T-helper 17 cell (primary cell): ENCODE data around the gene CUBN. TPM values are rescaled to one million over a fixed set of nuclear protein-coding genes. Genes with fewer than 3 reads are reported as not detected.

Experiments used
- ATAC-seq: fragments of 150-1000 bp; cut with Tn5 transposase; 2 replicates; pipeline ENCODE4 v1.10.0; 2021; ENCODE audit warnings: mild to moderate bottlenecking, moderate library complexity
- DNase-seq, 3 donors: peaks; one replicate each; pipeline versions ENCODE4 v3.0.0 to v3.0.0-alpha.2; 2020 to 2021
- H3K9me3 ChIP-seq: one replicate; pipeline ENCODE4 v1.7.0; 2013; ENCODE audit warnings: low read length, mild to moderate bottlenecking; ENCODE audit not compliant: control insufficient read depth, poor library complexity, severe bottlenecking
- H3K27ac Mint-ChIP-seq: one replicate; pipeline ENCODE4 v1.8.0; 2022; ENCODE audit warnings: mild to moderate bottlenecking, moderate library complexity, mixed read lengths
- H3K27me3 Mint-ChIP-seq: one replicate; pipeline ENCODE4 v1.8.0; 2022; ENCODE audit warnings: mixed read lengths
- H3K36me3 Mint-ChIP-seq: one replicate; pipeline ENCODE4 v1.8.0; 2022; ENCODE audit warnings: low read depth, mixed read lengths
- H3K4me1 Mint-ChIP-seq: one replicate; pipeline ENCODE4 v1.8.0; 2022; ENCODE audit warnings: mild to moderate bottlenecking, mixed read lengths
- H3K4me3 Mint-ChIP-seq: one replicate; pipeline ENCODE4 v1.8.0; 2022; ENCODE audit warnings: mild to moderate bottlenecking, moderate library complexity, mixed read lengths
- total RNA-seq, 4 donors: library from RNA in 2 of 4; stranded (reverse) in 2 of 4; gene quantifications; one replicate each; pipeline ENCODE4 v1.2.3 and lab custom pipeline; 2022 to 2026

Gene CUBN
- total RNA-seq, 2 donors from 2014 or later, result 3.1 to 5.3 TPM

DNA sequence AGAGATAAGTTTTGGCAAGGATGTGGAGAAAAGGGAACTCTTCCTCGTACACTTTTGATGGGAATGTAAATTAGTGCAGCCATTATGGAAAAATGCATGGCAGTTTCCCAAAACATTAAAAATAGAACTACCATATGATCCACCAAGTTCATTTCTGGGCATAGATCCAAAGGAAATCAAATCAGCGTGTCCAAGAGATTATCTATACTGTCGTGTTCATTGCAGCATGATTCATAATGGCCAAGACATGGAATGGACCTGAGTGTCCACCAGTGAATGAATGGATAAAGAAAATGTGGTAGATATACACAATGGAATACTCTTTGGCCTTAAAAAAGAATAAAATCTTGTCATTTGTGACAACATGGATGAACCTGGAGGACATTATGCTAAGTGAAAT lies 242.0 kb downstream of the CUBN start:
- Mint-ChIP-seq H3K4me1 (peaks cover 8% of the 10 kb centered on the region), H3K36me3 (peaks cover 6% of the 10 kb centered on the region), H3K4me3 (no peak overlapping the region), H3K27me3 (peaks cover 6% of the 10 kb centered on the region), H3K27ac (no peak overlapping the region)
- DNase-seq (no peak), ATAC-seq (no peak)
- H3K9me3 ChIP-seq, result no peaks in the 10 kb centered on the region

DNA sequence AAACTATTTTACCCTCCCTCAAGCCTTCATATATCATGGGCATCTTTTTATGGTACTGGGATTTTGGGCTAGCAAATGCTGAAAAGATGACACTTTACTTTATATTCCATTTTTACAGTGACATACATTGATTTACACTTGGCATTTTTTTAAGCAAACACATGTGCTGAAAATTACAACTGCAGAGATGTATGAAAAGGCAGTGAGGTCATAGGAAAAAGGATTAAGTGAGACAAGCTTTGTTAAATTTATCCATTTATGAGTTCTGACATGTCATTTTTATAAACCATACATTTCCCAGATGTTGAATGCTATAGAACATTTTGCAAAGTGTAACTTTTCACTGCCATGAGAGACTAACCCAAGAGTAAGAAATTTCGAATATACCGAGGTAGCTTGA lies 243.6 kb downstream of the CUBN start:
- no peak for DNase-seq
- ATAC-seq, result no peak

DNA sequence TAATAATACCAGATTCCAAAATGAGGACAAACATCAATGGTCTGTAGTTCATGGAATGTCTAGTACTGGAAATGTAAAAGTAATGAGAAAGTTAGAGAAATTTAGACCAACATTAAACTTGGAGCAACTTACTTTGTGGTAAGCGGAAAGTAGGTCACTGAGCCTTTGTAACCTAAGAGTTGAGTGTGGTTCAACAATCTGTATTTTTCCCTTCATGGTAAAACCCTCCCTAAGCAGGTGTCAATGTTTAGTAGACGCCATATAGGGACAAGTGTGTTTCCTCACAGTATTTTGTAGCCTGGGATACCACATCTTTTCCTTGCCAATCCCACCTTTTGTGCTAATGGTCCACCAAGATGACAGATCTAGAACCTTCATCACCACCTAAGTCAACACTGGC lies 245.1 kb downstream of the CUBN start:
- ATAC-seq (peak; percentile 91), DNase-seq (no peak)

More for the DNA sequence above, 243.6 kb downstream of the CUBN start:
- Mint-ChIP-seq H3K4me1 (peaks cover 2% of the 10 kb centered on the region), H3K36me3 (peaks cover 6% of the 10 kb centered on the region), H3K27ac (no peak overlapping the region), H3K27me3 (peaks cover 6% of the 10 kb centered on the region), H3K4me3 (no peak overlapping the region)
- H3K9me3 ChIP-seq, result no peaks in the 10 kb centered on the region

DNA sequence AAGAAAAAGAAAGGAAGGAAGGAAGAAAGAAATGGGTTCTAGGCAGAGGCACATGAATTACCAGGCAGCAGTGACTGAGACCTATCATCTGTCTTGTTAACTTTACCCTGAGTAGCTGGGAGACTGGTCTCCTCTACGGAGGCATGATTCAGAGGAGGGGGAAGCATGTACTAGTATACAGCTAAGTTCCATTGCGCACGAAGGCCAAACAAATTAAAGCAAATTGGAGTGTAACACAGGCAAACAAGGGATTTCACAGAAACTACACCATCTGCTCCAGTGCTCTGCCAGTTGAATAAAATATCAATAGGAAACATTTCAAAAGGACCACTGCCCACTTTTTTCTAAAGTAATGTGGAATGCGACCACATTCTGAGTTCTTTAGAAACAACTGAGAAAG lies 246.5 kb downstream of the CUBN start:
- no peaks in the 10 kb centered on the region for H3K27me3 Mint-ChIP-seq
- no peak for DNase-seq
- ATAC-seq, result no peak
- H3K27ac Mint-ChIP-seq, result no peak overlapping the region
- no peaks in the 10 kb centered on the region for H3K4me1 Mint-ChIP-seq
- no peaks in the 10 kb centered on the region for H3K9me3 ChIP-seq
- no peak overlapping the region for H3K4me3 Mint-ChIP-seq
- peaks cover 3% of the 10 kb centered on the region for H3K36me3 Mint-ChIP-seq

More for the DNA sequence above, 245.1 kb downstream of the CUBN start:
- H3K4me3 Mint-ChIP-seq, result no peak overlapping the region
- H3K27me3 Mint-ChIP-seq, result peaks cover 5% of the 10 kb centered on the region
- H3K36me3 Mint-ChIP-seq, result peaks cover 6% of the 10 kb centered on the region
- H3K4me1 Mint-ChIP-seq, result peaks cover 2% of the 10 kb centered on the region
- no peaks in the 10 kb centered on the region for H3K9me3 ChIP-seq
- peak overlapping the region; percentile 53 for H3K27ac Mint-ChIP-seq

DNA sequence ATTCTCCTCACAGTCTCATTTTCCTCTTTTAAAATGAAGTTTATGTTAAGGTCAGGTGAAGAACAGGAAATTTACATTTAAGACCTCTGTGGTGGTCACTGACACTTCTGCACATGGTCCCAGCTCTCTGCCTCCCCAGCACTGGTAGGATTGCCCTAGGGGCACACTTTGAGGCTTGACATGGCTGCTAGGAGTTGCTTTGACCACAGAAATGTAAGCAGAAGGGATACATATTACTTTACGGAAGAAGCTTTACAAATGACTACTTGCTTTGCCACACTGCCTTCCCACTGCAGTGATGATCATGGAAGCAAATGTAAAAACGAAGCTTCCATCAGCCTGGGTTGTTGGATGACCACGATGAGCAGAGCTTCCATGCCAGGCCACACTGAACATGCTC lies 259.3 kb downstream of the CUBN start:
- peaks cover 4% of the 10 kb centered on the region for H3K4me1 Mint-ChIP-seq
- ATAC-seq (no peak), DNase-seq (no peak)
- no peak overlapping the region for H3K4me3 Mint-ChIP-seq
- H3K27ac Mint-ChIP-seq, result no peak overlapping the region
- no peaks in the 10 kb centered on the region for H3K9me3 ChIP-seq
- H3K36me3 Mint-ChIP-seq, result peaks cover 2% of the 10 kb centered on the region
- peaks cover 4% of the 10 kb centered on the region for H3K27me3 Mint-ChIP-seq

DNA sequence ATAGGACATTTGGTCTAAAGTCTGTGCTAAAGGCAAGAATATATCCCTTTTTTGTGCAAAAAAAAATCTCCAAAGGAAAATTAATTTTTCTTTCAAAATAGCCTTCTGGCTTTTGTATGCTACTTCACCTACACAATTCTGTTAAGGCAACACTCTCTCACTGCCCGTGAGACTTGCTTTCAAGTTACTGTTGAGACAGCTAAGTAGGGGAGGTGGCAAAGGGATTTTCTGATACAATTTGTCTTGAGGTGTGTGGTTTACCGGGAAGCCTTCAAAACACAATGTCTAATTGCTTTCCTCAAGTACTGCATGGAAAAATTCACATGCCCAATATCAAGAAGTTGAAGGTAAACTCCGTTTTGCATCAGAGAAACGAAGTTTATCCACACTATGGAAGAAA lies 261.6 kb downstream of the CUBN start:
- no peak overlapping the region for H3K4me3 Mint-ChIP-seq
- ATAC-seq (no peak), DNase-seq (no peak)
- H3K9me3 ChIP-seq, result no peaks in the 10 kb centered on the region
- no peak overlapping the region for H3K27ac Mint-ChIP-seq
- H3K36me3 Mint-ChIP-seq, result no peaks in the 10 kb centered on the region
- peaks cover 4% of the 10 kb centered on the region for H3K27me3 Mint-ChIP-seq
- peaks cover 4% of the 10 kb centered on the region for H3K4me1 Mint-ChIP-seq

DNA sequence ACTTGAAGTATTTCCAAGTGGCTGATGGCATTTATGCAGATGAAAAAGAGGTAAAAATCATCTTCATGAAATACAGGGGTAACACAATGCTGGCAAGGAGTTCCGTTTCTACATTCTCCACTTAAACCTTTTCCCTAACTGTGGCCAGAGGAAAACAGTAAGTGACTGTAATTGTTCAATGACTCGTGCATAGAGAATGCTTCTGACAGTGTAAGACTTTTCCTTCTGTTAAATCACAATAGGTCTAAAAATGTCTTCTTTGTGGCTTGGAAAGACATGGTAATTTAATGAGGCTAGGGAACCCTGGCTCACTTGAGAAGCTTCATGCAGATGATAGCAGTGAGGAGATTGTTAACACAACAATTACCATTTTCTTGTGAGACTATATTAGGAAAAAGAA lies 262.1 kb downstream of the CUBN start:
- H3K27ac Mint-ChIP-seq, result no peak overlapping the region
- peaks cover under 1% of the 10 kb centered on the region for H3K4me1 Mint-ChIP-seq
- no peak for ATAC-seq
- no peaks in the 10 kb centered on the region for H3K9me3 ChIP-seq
- H3K36me3 Mint-ChIP-seq, result no peaks in the 10 kb centered on the region
- DNase-seq, result no peak
- no peak overlapping the region for H3K4me3 Mint-ChIP-seq
- H3K27me3 Mint-ChIP-seq, result peaks cover 4% of the 10 kb centered on the region

DNA sequence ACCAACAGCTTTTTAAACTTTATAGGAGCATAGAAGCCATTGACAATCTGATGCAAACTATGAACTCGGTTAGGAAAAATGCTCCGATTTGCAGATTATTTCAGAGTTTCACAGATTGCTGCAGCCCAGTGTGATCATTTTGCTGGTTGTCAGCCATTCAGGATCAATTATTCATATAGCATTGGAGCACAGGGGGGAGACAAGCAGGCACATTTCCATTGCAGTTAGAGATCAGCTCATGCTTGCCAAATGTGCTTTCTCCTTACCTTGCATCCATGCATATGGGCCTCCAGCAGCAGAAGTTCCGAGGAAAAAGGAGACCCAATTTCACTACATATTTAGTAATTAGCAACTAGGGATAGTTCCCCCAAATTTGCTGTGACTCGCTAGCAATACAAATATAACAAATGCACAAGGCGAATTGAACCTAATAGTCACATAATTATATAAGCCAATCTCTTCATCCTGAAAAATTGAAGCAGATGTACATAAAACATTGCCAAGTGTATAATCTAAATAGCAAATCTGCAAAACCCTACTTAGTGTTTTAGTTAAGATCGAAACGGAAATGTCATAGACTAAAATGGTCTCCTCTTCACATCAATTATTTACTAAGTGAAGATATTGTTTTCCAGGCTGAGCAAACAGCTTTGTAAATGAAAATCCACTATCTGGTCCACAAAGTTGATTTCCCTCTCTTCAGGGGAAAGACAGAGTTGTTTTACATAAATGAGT lies 262.9 kb downstream of the CUBN start:
- no peaks in the 10 kb centered on the region for H3K36me3 Mint-ChIP-seq
- H3K9me3 ChIP-seq, result no peaks in the 10 kb centered on the region
- DNase-seq (no peak), ATAC-seq (no peak)
- H3K27ac Mint-ChIP-seq, result no peak overlapping the region
- H3K4me3 Mint-ChIP-seq, result no peak overlapping the region
- no peaks in the 10 kb centered on the region for H3K4me1 Mint-ChIP-seq
- peaks cover 4% of the 10 kb centered on the region for H3K27me3 Mint-ChIP-seq

DNA sequence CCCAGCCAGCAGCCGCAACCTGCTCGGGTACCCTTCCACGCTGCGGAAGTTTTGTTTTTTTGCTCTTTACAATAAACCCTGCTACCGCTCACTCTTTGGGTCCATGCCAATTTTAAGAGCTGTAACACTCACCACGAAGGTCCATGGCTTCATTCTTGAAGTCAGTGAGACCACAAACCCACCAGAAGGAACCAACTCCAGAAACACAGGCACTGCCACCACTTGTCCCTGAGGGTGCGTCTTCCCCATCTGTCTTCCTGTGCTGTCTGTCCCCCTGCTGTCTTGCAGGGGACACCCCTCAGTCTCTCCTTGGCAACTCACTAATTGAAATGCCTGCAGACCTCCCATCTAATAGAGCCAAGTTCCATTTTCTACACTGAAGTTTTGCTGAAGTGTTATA lies 263.8 kb downstream of the CUBN start:
- DNase-seq (no peak), ATAC-seq (no peak)
- Mint-ChIP-seq H3K27ac (no peak overlapping the region), H3K36me3 (no peaks in the 10 kb centered on the region), H3K27me3 (peaks cover 4% of the 10 kb centered on the region), H3K4me3 (no peak overlapping the region), H3K4me1 (no peaks in the 10 kb centered on the region)
- no peaks in the 10 kb centered on the region for H3K9me3 ChIP-seq

DNA sequence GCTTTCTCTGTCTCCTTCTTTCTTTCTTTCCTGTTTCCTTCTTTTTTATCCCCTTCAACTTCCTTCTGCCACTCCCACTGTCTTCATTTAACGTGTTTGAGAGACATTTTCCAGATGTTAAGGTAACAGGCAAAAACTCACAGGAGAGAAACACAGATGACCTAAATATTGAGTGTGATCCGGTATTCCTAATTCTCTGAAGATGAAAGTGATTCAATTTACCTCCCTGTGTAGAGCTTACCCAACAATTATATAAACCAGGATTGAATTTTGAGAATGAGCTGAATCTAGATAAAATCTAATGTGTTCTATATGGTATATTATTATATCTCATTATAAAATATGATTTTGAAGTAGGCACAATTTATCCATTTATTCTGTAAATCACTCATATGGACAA lies 265.8 kb downstream of the CUBN start:
- Mint-ChIP-seq H3K4me3 (no peak overlapping the region), H3K27ac (no peak overlapping the region), H3K36me3 (peaks cover 4% of the 10 kb centered on the region), H3K27me3 (peaks cover 4% of the 10 kb centered on the region), H3K4me1 (no peaks in the 10 kb centered on the region)
- H3K9me3 ChIP-seq, result no peaks in the 10 kb centered on the region
- DNase-seq (no peak), ATAC-seq (no peak)

DNA sequence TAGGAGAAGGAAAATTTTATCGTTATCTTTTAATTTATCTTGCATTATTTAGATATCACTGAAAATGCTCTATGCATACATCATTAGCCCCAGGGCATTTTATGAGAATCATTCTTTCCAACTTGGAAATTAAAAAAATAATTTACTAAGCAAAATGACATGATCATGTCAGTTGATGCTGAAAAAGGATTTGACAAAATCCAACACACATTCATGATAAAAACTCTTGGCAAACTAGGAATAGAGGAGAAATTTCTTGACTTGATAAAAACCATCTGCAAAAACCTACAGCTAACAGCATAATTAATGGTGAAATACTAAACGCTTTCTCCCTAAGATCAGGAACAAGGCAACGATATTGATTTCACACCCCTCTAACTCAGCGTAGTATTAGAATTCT lies 272.2 kb downstream of the CUBN start:
- H3K9me3 ChIP-seq, result no peaks in the 10 kb centered on the region
- Mint-ChIP-seq H3K27ac (no peak overlapping the region), H3K4me1 (peaks cover 7% of the 10 kb centered on the region), H3K4me3 (no peak overlapping the region), H3K36me3 (peaks cover 4% of the 10 kb centered on the region), H3K27me3 (no peaks in the 10 kb centered on the region)
- DNase-seq, result no peak
- no peak for ATAC-seq

DNA sequence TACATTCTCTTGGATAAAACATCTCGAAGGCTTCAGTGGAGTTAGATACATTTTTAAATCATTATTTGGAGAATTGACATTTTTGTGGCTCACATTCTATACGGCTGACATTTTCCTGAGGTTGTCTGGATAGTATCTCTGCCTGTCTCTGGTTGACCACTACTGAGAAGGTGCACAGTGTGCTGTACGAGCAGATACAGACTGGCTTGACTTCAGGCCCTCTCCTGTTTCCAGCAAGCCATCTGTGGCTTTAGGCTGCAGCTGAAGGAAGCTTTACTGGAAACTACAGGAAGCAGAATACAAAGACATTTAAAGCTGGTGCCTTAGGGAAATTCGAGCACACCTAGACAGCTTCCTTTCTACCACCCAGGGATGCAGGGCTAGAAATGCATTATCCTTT lies 273.0 kb downstream of the CUBN start:
- ATAC-seq, result no peak
- no peak for DNase-seq
- Mint-ChIP-seq H3K4me1 (peaks cover 7% of the 10 kb centered on the region), H3K27ac (no peak overlapping the region), H3K36me3 (peaks cover 4% of the 10 kb centered on the region), H3K4me3 (no peak overlapping the region), H3K27me3 (no peaks in the 10 kb centered on the region)
- no peaks in the 10 kb centered on the region for H3K9me3 ChIP-seq

DNA sequence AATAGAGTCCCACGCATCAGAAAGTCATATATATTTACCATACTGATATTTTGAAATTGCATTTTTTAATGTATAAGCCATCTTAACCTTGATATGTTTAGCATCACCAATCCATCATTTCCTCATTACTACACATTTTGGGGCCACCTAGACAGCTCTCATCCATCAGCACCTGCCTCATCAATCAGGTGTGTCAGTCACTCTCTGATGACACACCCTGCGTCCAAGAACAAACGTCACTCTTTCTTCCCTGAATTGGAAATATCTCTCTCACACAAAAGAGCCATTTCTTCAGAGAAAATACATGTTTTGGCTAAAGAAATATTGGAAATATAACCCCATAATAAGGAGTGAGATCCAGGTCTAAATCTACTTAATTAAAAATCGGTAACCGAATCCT lies 273.5 kb downstream of the CUBN start:
- Mint-ChIP-seq H3K4me1 (peaks cover 7% of the 10 kb centered on the region), H3K4me3 (no peak overlapping the region), H3K27me3 (no peaks in the 10 kb centered on the region), H3K36me3 (peaks cover 4% of the 10 kb centered on the region), H3K27ac (no peak overlapping the region)
- no peaks in the 10 kb centered on the region for H3K9me3 ChIP-seq
- DNase-seq, result no peak
- ATAC-seq, result no peak

DNA sequence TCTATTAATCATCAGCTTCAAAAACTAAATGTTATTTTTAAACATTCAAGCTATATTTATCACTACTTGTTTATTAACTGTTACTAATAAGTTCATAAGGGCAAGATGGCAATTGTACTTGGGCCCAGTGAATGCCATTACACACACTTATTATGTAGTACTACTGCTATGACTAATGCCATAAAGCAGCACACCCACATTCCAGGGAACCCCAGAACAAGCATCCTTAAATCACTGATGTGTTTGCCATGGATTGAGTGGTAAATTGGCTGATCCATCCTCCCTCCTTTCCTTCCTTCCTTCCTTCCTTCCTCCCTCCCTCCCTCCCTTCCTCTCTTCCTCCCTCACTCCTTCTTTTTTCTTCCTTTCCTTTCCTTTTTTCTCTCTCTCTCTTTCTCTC lies 275.0 kb downstream of the CUBN start:
- no peak overlapping the region for H3K27ac Mint-ChIP-seq
- H3K9me3 ChIP-seq, result no peaks in the 10 kb centered on the region
- peaks cover 7% of the 10 kb centered on the region for H3K4me1 Mint-ChIP-seq
- H3K27me3 Mint-ChIP-seq, result no peaks in the 10 kb centered on the region
- H3K4me3 Mint-ChIP-seq, result no peak overlapping the region
- ATAC-seq (no peak), DNase-seq (no peak)
- peaks cover 9% of the 10 kb centered on the region for H3K36me3 Mint-ChIP-seq
